NB4 (cell line): Measurements from ENCODE around the gene MYCBP2.

Experiments used
- POLR2A ChIP-seq: IDR thresholded peaks from 2 replicates; pipeline ENCODE4 v1.6.1; 2011; ENCODE audit warnings: mild to moderate bottlenecking; ENCODE audit not compliant: insufficient read length; ENCODE audit errors: extremely low read depth
- TF ChIP-seq, protein P1 (sequence below): IDR thresholded peaks from one replicate; pipeline ENCODE4 v1.5.1; 2012; ENCODE audit warnings: low read depth, low read length

DNA sequence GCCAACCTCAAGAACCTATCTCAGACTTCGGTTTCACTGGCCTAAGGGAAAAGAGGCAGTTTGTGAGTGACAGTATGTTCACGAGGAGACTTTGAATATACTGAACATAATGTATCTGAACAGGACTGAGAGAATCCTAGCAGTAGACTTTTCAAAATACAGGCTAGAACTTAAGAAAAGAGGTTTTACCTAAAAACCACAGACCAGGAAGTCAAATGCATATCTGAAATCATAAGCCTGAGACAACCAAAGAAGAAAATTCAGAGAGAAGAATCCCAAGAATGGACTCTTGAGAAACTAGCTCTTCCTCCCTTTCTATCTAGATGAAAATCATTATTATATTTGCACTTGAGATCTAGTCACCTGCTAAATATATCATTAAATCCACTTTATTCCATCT, 17.6 kb downstream of the MYCBP2 start:
- TF ChIP-seq, protein P1, sequence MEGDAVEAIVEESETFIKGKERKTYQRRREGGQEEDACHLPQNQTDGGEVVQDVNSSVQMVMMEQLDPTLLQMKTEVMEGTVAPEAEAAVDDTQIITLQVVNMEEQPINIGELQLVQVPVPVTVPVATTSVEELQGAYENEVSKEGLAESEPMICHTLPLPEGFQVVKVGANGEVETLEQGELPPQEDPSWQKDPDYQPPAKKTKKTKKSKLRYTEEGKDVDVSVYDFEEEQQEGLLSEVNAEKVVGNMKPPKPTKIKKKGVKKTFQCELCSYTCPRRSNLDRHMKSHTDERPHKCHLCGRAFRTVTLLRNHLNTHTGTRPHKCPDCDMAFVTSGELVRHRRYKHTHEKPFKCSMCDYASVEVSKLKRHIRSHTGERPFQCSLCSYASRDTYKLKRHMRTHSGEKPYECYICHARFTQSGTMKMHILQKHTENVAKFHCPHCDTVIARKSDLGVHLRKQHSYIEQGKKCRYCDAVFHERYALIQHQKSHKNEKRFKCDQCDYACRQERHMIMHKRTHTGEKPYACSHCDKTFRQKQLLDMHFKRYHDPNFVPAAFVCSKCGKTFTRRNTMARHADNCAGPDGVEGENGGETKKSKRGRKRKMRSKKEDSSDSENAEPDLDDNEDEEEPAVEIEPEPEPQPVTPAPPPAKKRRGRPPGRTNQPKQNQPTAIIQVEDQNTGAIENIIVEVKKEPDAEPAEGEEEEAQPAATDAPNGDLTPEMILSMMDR = no peak
- TF ChIP-seq POLR2A = no peak
